ENCODE measurements around the gene FAM98A. TPM values are rescaled to one million over a fixed set of nuclear protein-coding genes. Genes with fewer than 3 reads are reported as not detected.

FAM98A gene
- total and polyA plus RNA-seq, 7 donors = 31.6 to 125 (median 54.0) TPM

DNA sequence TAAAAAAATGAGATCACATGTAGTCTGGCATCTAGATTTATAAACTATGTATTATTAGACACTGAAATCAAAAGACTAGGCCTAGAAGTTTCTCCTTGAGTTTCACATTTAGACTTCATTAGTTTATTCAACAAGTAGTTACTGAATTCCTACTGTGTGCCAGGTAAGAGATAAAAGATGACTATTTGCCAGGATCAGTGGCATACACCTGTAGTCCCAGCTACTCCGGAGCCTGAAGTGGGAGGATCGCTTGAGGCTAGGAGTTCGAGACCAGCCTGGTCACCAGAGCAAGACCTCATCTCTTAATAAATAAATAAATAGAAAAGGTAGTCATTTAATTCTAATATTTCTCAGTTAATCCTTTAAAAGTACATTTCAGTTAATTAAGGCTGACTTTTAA, 2.1 kb downstream of the FAM98A start:
- ATAC-seq = no peak
- H3K4me1 ChIP-seq = peaks cover 25% of the 10 kb centered on the region
- no peak for DNase-seq
- TF ChIP-seq, protein P1, sequence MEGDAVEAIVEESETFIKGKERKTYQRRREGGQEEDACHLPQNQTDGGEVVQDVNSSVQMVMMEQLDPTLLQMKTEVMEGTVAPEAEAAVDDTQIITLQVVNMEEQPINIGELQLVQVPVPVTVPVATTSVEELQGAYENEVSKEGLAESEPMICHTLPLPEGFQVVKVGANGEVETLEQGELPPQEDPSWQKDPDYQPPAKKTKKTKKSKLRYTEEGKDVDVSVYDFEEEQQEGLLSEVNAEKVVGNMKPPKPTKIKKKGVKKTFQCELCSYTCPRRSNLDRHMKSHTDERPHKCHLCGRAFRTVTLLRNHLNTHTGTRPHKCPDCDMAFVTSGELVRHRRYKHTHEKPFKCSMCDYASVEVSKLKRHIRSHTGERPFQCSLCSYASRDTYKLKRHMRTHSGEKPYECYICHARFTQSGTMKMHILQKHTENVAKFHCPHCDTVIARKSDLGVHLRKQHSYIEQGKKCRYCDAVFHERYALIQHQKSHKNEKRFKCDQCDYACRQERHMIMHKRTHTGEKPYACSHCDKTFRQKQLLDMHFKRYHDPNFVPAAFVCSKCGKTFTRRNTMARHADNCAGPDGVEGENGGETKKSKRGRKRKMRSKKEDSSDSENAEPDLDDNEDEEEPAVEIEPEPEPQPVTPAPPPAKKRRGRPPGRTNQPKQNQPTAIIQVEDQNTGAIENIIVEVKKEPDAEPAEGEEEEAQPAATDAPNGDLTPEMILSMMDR (IDR thresholded peaks at IDR 0.05) = no peak
- WGBS, 3 donors = 64 to 77% (median 77%) methylated on average over 3 of the region's 3 CpGs
- peak overlapping the region; percentile 97 for H3K4me3 ChIP-seq
- H3K27ac ChIP-seq = no peak overlapping the region
- H3K27me3 ChIP-seq (ENCODE audit: insufficient read depth in 3 of 3, low read length in 2 of 3) = no peaks in the 10 kb centered on the region
- intact Hi-C loops (cut with DNase I) = loop anchor here in 1 of 2 donors (5.0 kb wide), 1 partner anchor 835 kb away; no protein-coding TSS in a partner anchor
- no peaks in the 10 kb centered on the region for H3K9me3 ChIP-seq
- H3K36me3 ChIP-seq (ENCODE audit: insufficient read depth in 1 of 2, low read depth in 1 of 2) = peaks cover 0 to 32% of the 10 kb centered on the region in 2 donors

DNA sequence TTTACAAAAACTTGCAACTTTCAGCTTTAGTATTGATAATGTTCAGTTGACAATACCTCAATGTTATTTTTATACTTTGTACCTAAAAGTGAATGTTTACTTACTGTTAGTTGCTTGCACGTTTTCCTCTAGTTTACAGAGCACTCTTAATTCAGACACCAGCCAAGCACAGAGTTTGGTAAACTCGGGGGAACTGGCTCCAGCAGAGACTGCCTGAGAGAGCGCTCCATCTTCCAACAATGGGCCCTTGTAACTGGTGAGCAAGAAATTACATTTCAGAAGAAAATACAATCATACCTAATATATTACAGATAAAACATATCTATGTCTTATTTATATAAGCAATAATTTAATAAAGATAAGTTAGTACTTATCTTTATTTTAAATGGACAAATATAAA, 3.7 kb downstream of the FAM98A start:
- Histone ChIP-seq H3K36me3 (ENCODE audit: insufficient read depth in 1 of 2, low read depth in 1 of 2) (peaks cover 0 to 49% of the 10 kb centered on the region in 2 donors), H3K4me3 (no peak overlapping the region), H3K27ac (no peak overlapping the region), H3K9me3 (no peaks in the 10 kb centered on the region), H3K27me3 (ENCODE audit: insufficient read depth in 3 of 3, low read length in 2 of 3) (no peaks in the 10 kb centered on the region), H3K4me1 (peaks cover 25% of the 10 kb centered on the region)
- intact Hi-C loops (cut with DNase I) = loop anchor here in 1 of 2 donors (5.0 kb wide), 1 partner anchor 833 kb away; no protein-coding TSS in a partner anchor
- ATAC-seq (no peak), DNase-seq (peak in 1 of 2 donors; percentile 31)
- TF ChIP-seq, protein P1 (IDR thresholded peaks at IDR 0.05) = no peak
- 48 to 67% (median 54%) methylated on average over 3 of the region's 3 CpGs for WGBS, 3 donors

DNA sequence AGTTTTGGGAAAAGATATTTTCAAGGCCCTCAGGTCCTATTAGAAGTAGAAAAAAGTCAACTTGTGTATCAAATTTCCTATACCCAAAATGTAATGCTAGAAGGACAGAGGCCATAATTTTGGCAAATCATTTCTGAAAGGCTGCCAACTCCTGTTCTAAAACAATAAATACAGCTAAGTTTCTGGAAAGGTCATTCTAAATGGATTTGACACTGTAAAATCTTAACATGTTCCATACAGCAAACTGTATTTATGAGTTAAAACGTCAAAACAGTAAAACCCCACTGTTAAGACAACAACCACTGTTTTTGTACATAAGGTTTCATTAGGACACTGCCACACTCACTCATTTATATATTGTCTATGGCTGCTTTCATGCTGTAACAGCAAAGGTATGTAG, 9.7 kb downstream of the FAM98A start:
- H3K4me3 ChIP-seq = no peak overlapping the region
- intact Hi-C loops (cut with DNase I) = loop anchor here in 1 of 2 donors (10.0 kb wide), 1 partner anchor 295 kb away; no protein-coding TSS in a partner anchor
- DNase-seq (no peak), ATAC-seq (peak in 1 of 4 donors; percentile 17)
- H3K27ac ChIP-seq = peak overlapping the region; percentile 43
- H3K27me3 ChIP-seq (ENCODE audit: insufficient read depth in 3 of 3, low read length in 2 of 3) = no peaks in the 10 kb centered on the region
- peaks cover 6 to 82% of the 10 kb centered on the region in 2 donors for H3K36me3 ChIP-seq (ENCODE audit: insufficient read depth in 1 of 2, low read depth in 1 of 2)
- H3K9me3 ChIP-seq = no peaks in the 10 kb centered on the region
- WGBS, 3 donors = 2 to 21% (median 7%) methylated on average over 1 of the region's 1 CpG
- TF ChIP-seq, protein P1 (IDR thresholded peaks at IDR 0.05) = no peak
- H3K4me1 ChIP-seq = peaks cover 42% of the 10 kb centered on the region

DNA sequence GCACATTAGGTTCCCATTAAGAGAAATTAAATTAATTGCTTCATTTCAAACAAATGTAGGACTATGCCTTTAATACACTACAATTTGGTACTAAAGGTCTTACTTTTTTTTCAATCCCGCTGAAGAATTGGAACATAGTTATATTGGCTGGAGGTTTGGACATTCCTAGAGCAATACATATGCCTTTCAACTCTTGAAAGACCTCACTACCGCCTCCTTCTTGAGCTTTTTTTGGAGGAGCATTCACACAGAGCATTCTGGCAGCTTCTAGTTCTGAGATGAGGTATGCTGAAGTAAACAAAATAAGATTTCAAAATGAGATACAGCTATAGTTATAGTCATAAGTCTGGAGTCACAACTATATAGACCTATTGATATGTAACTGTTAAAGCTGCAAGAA, 10.9 kb downstream of the FAM98A start:
- intact Hi-C loops (cut with DNase I) = loop anchor here in 1 of 2 donors (10.0 kb wide), 1 partner anchor 293 kb away; no protein-coding TSS in a partner anchor
- Histone ChIP-seq H3K9me3 (no peaks in the 10 kb centered on the region), H3K36me3 (ENCODE audit: insufficient read depth in 1 of 2, low read depth in 1 of 2) (peaks cover 9 to 82% of the 10 kb centered on the region in 2 donors), H3K27me3 (ENCODE audit: insufficient read depth in 3 of 3, low read length in 2 of 3) (no peaks in the 10 kb centered on the region), H3K4me3 (no peak overlapping the region), H3K4me1 (peaks cover 42% of the 10 kb centered on the region), H3K27ac (no peak overlapping the region)
- DNase-seq (no peak), ATAC-seq (peak in 3 of 4 donors; percentile 33 to 49 (median 36))
- TF ChIP-seq, protein P1 (IDR thresholded peaks at IDR 0.05) = no peak
- WGBS, 3 donors = 26 to 31% (median 26%) methylated on average over 2 of the region's 2 CpGs

DNA sequence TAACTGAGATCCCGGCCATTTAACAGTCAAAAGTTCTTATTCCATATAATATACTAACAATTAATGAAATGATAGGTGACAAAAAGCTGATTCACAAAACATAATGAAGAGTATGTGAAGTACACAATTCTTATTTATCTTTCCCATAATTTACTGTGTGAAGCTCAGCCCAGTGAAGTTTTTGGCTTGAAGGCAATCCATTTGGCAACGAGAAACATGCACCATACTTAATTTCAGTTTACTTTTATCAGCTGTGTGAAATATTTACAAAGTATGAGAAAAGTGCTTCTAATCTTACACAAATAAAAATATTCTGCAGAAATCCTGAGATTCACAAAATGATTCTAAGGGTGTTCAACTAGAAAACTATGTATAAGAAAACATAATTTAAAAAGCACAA, 12.3 kb downstream of the FAM98A start:
- intact Hi-C loops (cut with DNase I) = loop anchor here in 1 of 2 donors (10.0 kb wide), 1 partner anchor 292 kb away; no protein-coding TSS in a partner anchor
- Histone ChIP-seq H3K27me3 (ENCODE audit: insufficient read depth in 3 of 3, low read length in 2 of 3) (no peaks in the 10 kb centered on the region), H3K4me1 (peaks cover 36% of the 10 kb centered on the region), H3K36me3 (ENCODE audit: insufficient read depth in 1 of 2, low read depth in 1 of 2) (peaks cover 9 to 67% of the 10 kb centered on the region in 2 donors), H3K9me3 (no peaks in the 10 kb centered on the region), H3K4me3 (no peak overlapping the region), H3K27ac (peak overlapping the region; percentile 26)
- TF ChIP-seq, protein P1 (IDR thresholded peaks at IDR 0.05) = no peak
- no peak for DNase-seq
- 31 to 62% (median 44%) methylated on average over 2 of the region's 2 CpGs for WGBS, 3 donors
- ATAC-seq = no peak

Measured in psoas muscle (tissue), 8 donors.